ENCODE measurements around the gene MTCL1.

- TF ChIP-seq, protein P1, sequence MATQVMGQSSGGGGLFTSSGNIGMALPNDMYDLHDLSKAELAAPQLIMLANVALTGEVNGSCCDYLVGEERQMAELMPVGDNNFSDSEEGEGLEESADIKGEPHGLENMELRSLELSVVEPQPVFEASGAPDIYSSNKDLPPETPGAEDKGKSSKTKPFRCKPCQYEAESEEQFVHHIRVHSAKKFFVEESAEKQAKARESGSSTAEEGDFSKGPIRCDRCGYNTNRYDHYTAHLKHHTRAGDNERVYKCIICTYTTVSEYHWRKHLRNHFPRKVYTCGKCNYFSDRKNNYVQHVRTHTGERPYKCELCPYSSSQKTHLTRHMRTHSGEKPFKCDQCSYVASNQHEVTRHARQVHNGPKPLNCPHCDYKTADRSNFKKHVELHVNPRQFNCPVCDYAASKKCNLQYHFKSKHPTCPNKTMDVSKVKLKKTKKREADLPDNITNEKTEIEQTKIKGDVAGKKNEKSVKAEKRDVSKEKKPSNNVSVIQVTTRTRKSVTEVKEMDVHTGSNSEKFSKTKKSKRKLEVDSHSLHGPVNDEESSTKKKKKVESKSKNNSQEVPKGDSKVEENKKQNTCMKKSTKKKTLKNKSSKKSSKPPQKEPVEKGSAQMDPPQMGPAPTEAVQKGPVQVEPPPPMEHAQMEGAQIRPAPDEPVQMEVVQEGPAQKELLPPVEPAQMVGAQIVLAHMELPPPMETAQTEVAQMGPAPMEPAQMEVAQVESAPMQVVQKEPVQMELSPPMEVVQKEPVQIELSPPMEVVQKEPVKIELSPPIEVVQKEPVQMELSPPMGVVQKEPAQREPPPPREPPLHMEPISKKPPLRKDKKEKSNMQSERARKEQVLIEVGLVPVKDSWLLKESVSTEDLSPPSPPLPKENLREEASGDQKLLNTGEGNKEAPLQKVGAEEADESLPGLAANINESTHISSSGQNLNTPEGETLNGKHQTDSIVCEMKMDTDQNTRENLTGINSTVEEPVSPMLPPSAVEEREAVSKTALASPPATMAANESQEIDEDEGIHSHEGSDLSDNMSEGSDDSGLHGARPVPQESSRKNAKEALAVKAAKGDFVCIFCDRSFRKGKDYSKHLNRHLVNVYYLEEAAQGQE (IDR thresholded peaks at IDR 0.05; ENCODE audit: insufficient read depth in 1 of 2, low read depth in 2 of 2, low read length in 2 of 2): no peak
- TF ChIP-seq FOXP2 (optimal IDR thresholded peaks at IDR 0.05; ENCODE audit: borderline replicate concordance, extremely low read depth, extremely low read length, insufficient read depth): no peak
- TF ChIP-seq POLR2AphosphoS5 (IDR thresholded peaks at IDR 0.05; ENCODE audit: low read depth, low read length): no peak
Measured at GRCh38 chr18:8661754-8662559, 43.4 kb upstream of the MTCL1 start.

All from PFSK-1 (cell line).